Trophoblast cell (in vitro differentiated cells and primary cell): ENCODE data around the gene LRRC7.

Source experiments
- DNase-seq, 2 donors: peaks; one replicate each; pipeline ENCODE4 v3.0.0-alpha.2; 2016
- H2AFZ ChIP-seq: 2 replicates; pipeline ENCODE4 v1.6.1; 2013; ENCODE audit warnings: low read length, moderate library complexity, mild to moderate bottlenecking; ENCODE audit not compliant: insufficient read depth, poor library complexity
- H2AK5ac ChIP-seq: 2 replicates; pipeline ENCODE4 v1.6.1; 2013; ENCODE audit warnings: mild to moderate bottlenecking, low read length
- H2BK120ac ChIP-seq: 2 replicates; pipeline ENCODE4 v1.6.1; 2013; ENCODE audit warnings: low read length, mild to moderate bottlenecking, moderate library complexity; ENCODE audit not compliant: insufficient read depth, poor library complexity
- H2BK12ac ChIP-seq: 2 replicates; pipeline ENCODE4 v1.6.1; 2013; ENCODE audit warnings: mild to moderate bottlenecking, low read length, moderate library complexity
- H2BK5ac ChIP-seq: 2 replicates; pipeline ENCODE4 v1.6.1; 2013; ENCODE audit warnings: low read length, low read depth, moderate library complexity, mild to moderate bottlenecking; ENCODE audit not compliant: poor library complexity
- H3K14ac ChIP-seq: 2 replicates; pipeline ENCODE4 v1.6.1; 2013; ENCODE audit warnings: mild to moderate bottlenecking, low read length
- H3K18ac ChIP-seq: 2 replicates; pipeline ENCODE4 v1.6.1; 2013; ENCODE audit warnings: mild to moderate bottlenecking, low read length
- H3K23ac ChIP-seq: 2 replicates; pipeline ENCODE4 v1.6.1; 2013; ENCODE audit warnings: low read length
- H3K27ac ChIP-seq: 2 replicates; pipeline ENCODE4 v1.5.1; 2013; ENCODE audit warnings: low read depth, mild to moderate bottlenecking, inconsistent platforms, low read length, moderate library complexity
- H3K27me3 ChIP-seq: 2 replicates; pipeline ENCODE4 v1.6.1; 2013; ENCODE audit warnings: inconsistent platforms, mild to moderate bottlenecking, low read length, moderate library complexity; ENCODE audit not compliant: insufficient read depth
- H3K36me3 ChIP-seq, 2 experiments: 1 replicate in 1 of 2; 2 replicates in 1 of 2; pipeline ENCODE4 v1.6.1; 2013; ENCODE audit warnings: low read length in 2 of 2, mild to moderate bottlenecking in 2 of 2, moderate library complexity in 1 of 2; ENCODE audit not compliant: insufficient read depth in 2 of 2, control insufficient read depth in 1 of 2
- H3K4ac ChIP-seq: 2 replicates; pipeline ENCODE4 v1.6.1; 2013; ENCODE audit warnings: low read depth, mild to moderate bottlenecking, low read length, moderate library complexity
- H3K4me1 ChIP-seq, 2 experiments: 1 replicate in 1 of 2; 2 replicates in 1 of 2; pipeline ENCODE4 v1.6.1; 2013; ENCODE audit warnings: low read length in 2 of 2, mild to moderate bottlenecking in 2 of 2, moderate library complexity in 1 of 2; ENCODE audit not compliant: insufficient read depth in 2 of 2, control insufficient read depth in 1 of 2
- H3K4me2 ChIP-seq: 2 replicates; pipeline ENCODE4 v1.6.1; 2013; ENCODE audit warnings: inconsistent platforms, mild to moderate bottlenecking, low read length, moderate library complexity
- H3K4me3 ChIP-seq: 2 replicates; pipeline ENCODE4 v1.5.1; 2013; ENCODE audit warnings: mild to moderate bottlenecking, low read depth, low read length, inconsistent platforms
- H3K79me1 ChIP-seq: one replicate; pipeline ENCODE4 v1.6.1; 2013; ENCODE audit warnings: low read length
- H3K79me2 ChIP-seq: 2 replicates; pipeline ENCODE4 v1.6.1; 2013; ENCODE audit warnings: low read length, mild to moderate bottlenecking; ENCODE audit not compliant: control insufficient read depth, insufficient read depth, poor library complexity
- H3K9ac ChIP-seq: 2 replicates; pipeline ENCODE4 v1.6.1; 2013; ENCODE audit warnings: mild to moderate bottlenecking, low read length
- H3K9me3 ChIP-seq: 2 replicates; pipeline ENCODE4 v1.6.1; 2013; ENCODE audit warnings: low read depth, mild to moderate bottlenecking, control low read depth, inconsistent platforms, low read length; ENCODE audit not compliant: insufficient read depth
- H4K12ac ChIP-seq: 2 replicates; pipeline ENCODE4 v1.6.1; 2013; ENCODE audit warnings: low read depth, mild to moderate bottlenecking, low read length, moderate library complexity
- H4K8ac ChIP-seq: 2 replicates; pipeline ENCODE4 v1.6.1; 2013; ENCODE audit warnings: low read depth, mild to moderate bottlenecking, low read length, moderate library complexity
- H4K91ac ChIP-seq: one replicate; pipeline ENCODE4 v1.6.1; 2013; ENCODE audit warnings: low read depth, mild to moderate bottlenecking, low read length, moderate library complexity
- WGBS: extraction: QIAGEN DNeasy Blood & Tissue Kit; methylation state at CpG from one replicate; pipeline ENCODE4 v1.1.7; 2013; ENCODE audit warnings: missing lambda C conversion rate; ENCODE audit not compliant: insufficient read length, insufficient coverage; ENCODE audit errors: extremely low coverage; 5-methylcytosine and 5-hydroxymethylcytosine counted together

Gene LRRC7

GRCh38 chr1:69777423-69777822 lies 209.7 kb downstream of the LRRC7 start:
- Histone ChIP-seq H3K23ac (no peak overlapping the region), H3K18ac (no peak overlapping the region), H3K36me3 (no peaks in the 10 kb centered on the region), H2BK12ac (no peak overlapping the region), H3K27me3 (no peaks in the 10 kb centered on the region), H3K4me2 (no peak overlapping the region), H2AFZ (no peak overlapping the region), H3K9ac (no peak overlapping the region), H3K79me1 (no peaks in the 10 kb centered on the region), H3K14ac (no peak overlapping the region), H3K4ac (no peak overlapping the region), H4K8ac (no peak overlapping the region), H3K4me1 (no peaks in the 10 kb centered on the region), H3K79me2 (no peaks in the 10 kb centered on the region), H2BK5ac (no peak overlapping the region), H3K27ac (no peak overlapping the region), H2BK120ac (no peak overlapping the region), H4K91ac (no peak overlapping the region), H4K12ac (no peak overlapping the region), H2AK5ac (no peak overlapping the region), H3K9me3 (no peaks in the 10 kb centered on the region), H3K4me3 (no peak overlapping the region)
- no CpG with 5 or more reads among the region's 1 CpG for WGBS
- DNase-seq = no peak

GRCh38 chr1:69777971-69778370 lies 210.2 kb downstream of the LRRC7 start:
- no peak overlapping the region for H3K4me3 ChIP-seq
- no peaks in the 10 kb centered on the region for H3K36me3 ChIP-seq
- H3K23ac ChIP-seq = no peak overlapping the region
- H3K79me1 ChIP-seq = no peaks in the 10 kb centered on the region
- H2BK120ac ChIP-seq = no peak overlapping the region
- no peak overlapping the region for H4K91ac ChIP-seq
- no peak overlapping the region for H2BK12ac ChIP-seq
- no peak overlapping the region for H3K9ac ChIP-seq
- H4K12ac ChIP-seq = no peak overlapping the region
- H3K4ac ChIP-seq = no peak overlapping the region
- H3K79me2 ChIP-seq = no peaks in the 10 kb centered on the region
- no peak for DNase-seq
- no peak overlapping the region for H3K27ac ChIP-seq
- H3K4me1 ChIP-seq = no peaks in the 10 kb centered on the region
- H3K4me2 ChIP-seq = no peak overlapping the region
- H3K18ac ChIP-seq = no peak overlapping the region
- no peak overlapping the region for H3K14ac ChIP-seq
- no peak overlapping the region for H2AK5ac ChIP-seq
- H2AFZ ChIP-seq = no peak overlapping the region
- no peak overlapping the region for H2BK5ac ChIP-seq
- no peaks in the 10 kb centered on the region for H3K9me3 ChIP-seq
- H4K8ac ChIP-seq = no peak overlapping the region
- no peaks in the 10 kb centered on the region for H3K27me3 ChIP-seq

- no peak overlapping the region for H3K4me2 ChIP-seq
- H3K27ac ChIP-seq = no peak overlapping the region
- H2AK5ac ChIP-seq = no peak overlapping the region
- no peaks in the 10 kb centered on the region for H3K79me1 ChIP-seq
- H3K36me3 ChIP-seq = no peaks in the 10 kb centered on the region
- H2AFZ ChIP-seq = no peak overlapping the region
- no peak overlapping the region for H2BK120ac ChIP-seq
- H3K27me3 ChIP-seq = no peaks in the 10 kb centered on the region
- no peak for DNase-seq
- H4K12ac ChIP-seq = no peak overlapping the region
- no peak overlapping the region for H4K91ac ChIP-seq
- no peaks in the 10 kb centered on the region for H3K79me2 ChIP-seq
- H3K4ac ChIP-seq = no peak overlapping the region
- no peak overlapping the region for H4K8ac ChIP-seq
- H3K23ac ChIP-seq = no peak overlapping the region
- H3K4me3 ChIP-seq = no peak overlapping the region
- H2BK12ac ChIP-seq = no peak overlapping the region
- no peaks in the 10 kb centered on the region for H3K9me3 ChIP-seq
- no peak overlapping the region for H2BK5ac ChIP-seq
- no CpG with 5 or more reads among the region's 5 CpGs for WGBS
- no peaks in the 10 kb centered on the region for H3K4me1 ChIP-seq
- no peak overlapping the region for H3K14ac ChIP-seq
- no peak overlapping the region for H3K9ac ChIP-seq
- no peak overlapping the region for H3K18ac ChIP-seq
Measured at GRCh38 chr1:69787151-69787550, 219.4 kb downstream of the LRRC7 start.

GRCh38 chr1:69791311-69791710 lies 223.6 kb downstream of the LRRC7 start:
- no peak overlapping the region for H4K8ac ChIP-seq
- H2BK12ac ChIP-seq = no peak overlapping the region
- H3K18ac ChIP-seq = no peak overlapping the region
- H3K4me1 ChIP-seq = no peaks in the 10 kb centered on the region
- no peak overlapping the region for H3K4me2 ChIP-seq
- H4K12ac ChIP-seq = no peak overlapping the region
- no peaks in the 10 kb centered on the region for H3K79me1 ChIP-seq
- DNase-seq = no peak
- no peak overlapping the region for H3K27ac ChIP-seq
- H3K79me2 ChIP-seq = no peaks in the 10 kb centered on the region
- H3K23ac ChIP-seq = no peak overlapping the region
- H2BK5ac ChIP-seq = no peak overlapping the region
- no peak overlapping the region for H4K91ac ChIP-seq
- no peaks in the 10 kb centered on the region for H3K9me3 ChIP-seq
- no peak overlapping the region for H3K4ac ChIP-seq
- H3K36me3 ChIP-seq = no peaks in the 10 kb centered on the region
- no peak overlapping the region for H3K4me3 ChIP-seq
- H3K27me3 ChIP-seq = no peaks in the 10 kb centered on the region
- H2BK120ac ChIP-seq = no peak overlapping the region
- H2AFZ ChIP-seq = no peak overlapping the region
- no peak overlapping the region for H3K9ac ChIP-seq
- no peak overlapping the region for H2AK5ac ChIP-seq
- no CpG with 5 or more reads among the region's 1 CpG for WGBS
- H3K14ac ChIP-seq = no peak overlapping the region
